Measurements from ENCODE around the gene CAVIN2. TPM values are rescaled to one million over a fixed set of nuclear protein-coding genes. Genes with fewer than 3 reads are reported as not detected.

Gene CAVIN2
- total RNA-seq, 1 experiment from 2014 or later: 2.3 TPM

DNA sequence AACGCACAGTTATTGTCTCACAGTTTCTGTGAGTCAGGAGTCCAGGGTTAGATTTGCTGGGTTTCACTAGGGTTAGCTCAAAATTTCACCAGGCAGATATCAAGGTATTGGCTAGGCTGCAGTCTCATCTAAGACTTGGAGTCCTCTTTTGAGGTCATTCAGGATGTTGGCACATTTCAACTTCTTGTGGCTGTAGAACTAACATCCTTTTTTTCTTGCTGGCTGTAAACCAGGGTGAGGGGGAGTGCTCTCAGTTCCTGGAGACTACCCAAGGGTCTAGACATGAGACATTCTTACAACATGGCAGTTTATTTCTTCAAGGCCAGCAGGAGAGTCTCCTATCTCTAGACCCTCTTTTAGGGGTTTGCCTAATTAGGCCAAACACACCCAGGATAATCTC lies 12.8 kb upstream of the CAVIN2 start:
- Histone ChIP-seq H3K4me3 (no peak overlapping the region), H3K79me2 (ENCODE audit: low read depth) (no peaks in the 10 kb centered on the region), H3K27ac (no peak overlapping the region), H4K20me1 (ENCODE audit: insufficient read depth) (no peaks in the 10 kb centered on the region), H3K4me1 (replicated peaks; ENCODE audit: insufficient read depth) (no peaks in the 10 kb centered on the region), H2AFZ (no peak overlapping the region), H3K27me3 (ENCODE audit: insufficient read depth, low read depth) (no peaks in the 10 kb centered on the region), H3K9me2 (ENCODE audit: insufficient read depth) (no peaks in the 10 kb centered on the region), H3F3A (ENCODE audit: insufficient read depth, low read depth) (no peaks in the 10 kb centered on the region), H3K36me3 (ENCODE audit: low read depth) (no peaks in the 10 kb centered on the region), H3K4me2 (no peak overlapping the region), H3K9me3 (ENCODE audit: insufficient read depth, low read depth) (peaks cover 5% of the 10 kb centered on the region; the same call in 1 of the 2 replicates)
- POLR2A ChIA-PET (ENCODE audit: unreplicated experiment): no interaction called here
- CTCF ChIA-PET: no interaction called here
- BruUV-seq (replicated peaks): no TSS peak
- TF ChIP-seq EZH2 (IDR thresholded peaks at IDR 0.05; ENCODE audit: low read depth): no peak
- TF ChIP-seq, protein P1, sequence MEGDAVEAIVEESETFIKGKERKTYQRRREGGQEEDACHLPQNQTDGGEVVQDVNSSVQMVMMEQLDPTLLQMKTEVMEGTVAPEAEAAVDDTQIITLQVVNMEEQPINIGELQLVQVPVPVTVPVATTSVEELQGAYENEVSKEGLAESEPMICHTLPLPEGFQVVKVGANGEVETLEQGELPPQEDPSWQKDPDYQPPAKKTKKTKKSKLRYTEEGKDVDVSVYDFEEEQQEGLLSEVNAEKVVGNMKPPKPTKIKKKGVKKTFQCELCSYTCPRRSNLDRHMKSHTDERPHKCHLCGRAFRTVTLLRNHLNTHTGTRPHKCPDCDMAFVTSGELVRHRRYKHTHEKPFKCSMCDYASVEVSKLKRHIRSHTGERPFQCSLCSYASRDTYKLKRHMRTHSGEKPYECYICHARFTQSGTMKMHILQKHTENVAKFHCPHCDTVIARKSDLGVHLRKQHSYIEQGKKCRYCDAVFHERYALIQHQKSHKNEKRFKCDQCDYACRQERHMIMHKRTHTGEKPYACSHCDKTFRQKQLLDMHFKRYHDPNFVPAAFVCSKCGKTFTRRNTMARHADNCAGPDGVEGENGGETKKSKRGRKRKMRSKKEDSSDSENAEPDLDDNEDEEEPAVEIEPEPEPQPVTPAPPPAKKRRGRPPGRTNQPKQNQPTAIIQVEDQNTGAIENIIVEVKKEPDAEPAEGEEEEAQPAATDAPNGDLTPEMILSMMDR (conservative IDR thresholded peaks at IDR 0.05): no peak
- intact Hi-C loops (cut with micrococcal nuclease; ENCODE audit: unreplicated experiment): no loop called here
- no peak for DNase-seq

DNA sequence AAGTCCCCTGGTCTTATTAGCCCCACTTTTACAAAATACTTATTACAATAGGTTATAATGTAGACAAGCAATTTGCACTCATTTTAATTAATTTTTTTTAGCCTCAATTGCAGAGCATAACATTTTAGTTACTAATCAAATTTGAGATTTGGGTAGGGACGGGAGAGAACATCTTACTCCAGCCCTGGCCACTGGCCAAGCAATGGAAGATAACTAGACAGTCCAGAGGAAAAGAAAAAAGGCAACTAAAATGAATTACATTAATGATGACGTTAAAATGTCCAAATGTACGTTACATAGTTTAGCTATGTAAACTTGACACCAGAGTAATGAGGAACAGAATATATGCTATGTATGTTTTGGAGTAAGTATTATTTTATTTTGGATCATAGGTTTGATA lies 11.0 kb upstream of the CAVIN2 start:
- Histone ChIP-seq H3K9me3 (ENCODE audit: insufficient read depth, low read depth) (0 out of 2 replicates have a peak, but pooled peaks cover 3% of the 10 kb centered on the region), H3K36me3 (ENCODE audit: low read depth) (no peaks in the 10 kb centered on the region), H3K27ac (no peak overlapping the region), H3K4me2 (no peak overlapping the region), H3K4me1 (replicated peaks; ENCODE audit: insufficient read depth) (no peaks in the 10 kb centered on the region), H3K79me2 (ENCODE audit: low read depth) (no peaks in the 10 kb centered on the region), H3F3A (ENCODE audit: insufficient read depth, low read depth) (no peaks in the 10 kb centered on the region), H3K9me2 (ENCODE audit: insufficient read depth) (no peaks in the 10 kb centered on the region), H3K27me3 (ENCODE audit: insufficient read depth, low read depth) (no peaks in the 10 kb centered on the region), H3K4me3 (no peak overlapping the region), H2AFZ (no peak overlapping the region), H4K20me1 (ENCODE audit: insufficient read depth) (no peaks in the 10 kb centered on the region)
- CTCF ChIA-PET: no interaction called here
- DNase-seq: no peak
- no TSS peak for BruUV-seq (replicated peaks)
- POLR2A ChIA-PET (ENCODE audit: unreplicated experiment): no interaction called here
- TF ChIP-seq EZH2 (IDR thresholded peaks at IDR 0.05; ENCODE audit: low read depth): no peak
- TF ChIP-seq, protein P1 (conservative IDR thresholded peaks at IDR 0.05): no peak
- intact Hi-C loops (cut with micrococcal nuclease; ENCODE audit: unreplicated experiment): no loop called here

DNA sequence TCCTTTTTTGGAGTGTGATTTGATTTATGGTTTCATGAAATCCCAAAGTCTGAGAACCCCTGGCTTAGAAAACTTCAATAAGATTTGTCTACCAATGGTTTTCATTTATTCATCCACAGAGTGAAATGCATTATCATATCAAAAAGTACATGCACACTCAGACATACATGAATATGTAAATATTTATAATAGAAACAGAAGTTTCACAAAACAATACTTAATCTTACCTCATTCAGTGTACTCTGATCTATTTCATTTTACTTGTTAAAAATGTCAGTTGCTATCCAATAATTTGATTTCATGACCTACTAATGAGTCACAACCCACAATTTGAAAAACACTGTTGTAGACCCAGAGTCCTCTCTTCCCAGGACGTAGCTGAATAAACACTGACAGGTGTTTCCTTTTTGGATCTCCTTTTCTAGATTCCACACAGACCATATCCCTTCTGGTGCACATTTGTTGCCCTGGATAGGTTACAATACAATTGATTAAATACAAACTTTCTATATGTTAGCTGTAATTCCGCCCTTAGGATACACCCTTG lies 10.4 kb upstream of the CAVIN2 start:
- POLR2A ChIA-PET (ENCODE audit: unreplicated experiment): no interaction called here
- H3F3A ChIP-seq (ENCODE audit: insufficient read depth, low read depth): no peaks in the 10 kb centered on the region
- no TSS peak for BruUV-seq (replicated peaks)
- CTCF ChIA-PET: no interaction called here
- no peak overlapping the region for H3K27ac ChIP-seq
- H2AFZ ChIP-seq: no peak overlapping the region
- no peaks in the 10 kb centered on the region for H3K36me3 ChIP-seq (ENCODE audit: low read depth)
- TF ChIP-seq, protein P1 (conservative IDR thresholded peaks at IDR 0.05): no peak
- TF ChIP-seq EZH2 (IDR thresholded peaks at IDR 0.05; ENCODE audit: low read depth): no peak
- no peaks in the 10 kb centered on the region for H3K9me3 ChIP-seq (ENCODE audit: insufficient read depth, low read depth)
- intact Hi-C loops (cut with micrococcal nuclease; ENCODE audit: unreplicated experiment): no loop called here
- no peak for DNase-seq
- H3K79me2 ChIP-seq (ENCODE audit: low read depth): no peaks in the 10 kb centered on the region
- no peak overlapping the region for H3K4me2 ChIP-seq
- H3K9me2 ChIP-seq (ENCODE audit: insufficient read depth): no peaks in the 10 kb centered on the region
- no peaks in the 10 kb centered on the region for H3K27me3 ChIP-seq (ENCODE audit: insufficient read depth, low read depth)
- no peaks in the 10 kb centered on the region for H3K4me1 ChIP-seq (replicated peaks; ENCODE audit: insufficient read depth)
- no peak overlapping the region for H3K4me3 ChIP-seq
- no peaks in the 10 kb centered on the region for H4K20me1 ChIP-seq (ENCODE audit: insufficient read depth)

Data from PC-9 (cell line).